Activated CD4-positive, alpha-beta T cell treated with anti-CD3 and anti-CD28 coated beads, Interleukin-2, Interleukin-4, amounts not matched to agents 100 ng/mL and 50 ng/mL, durations not matched to agents 16 hours and 8 hours (primary cell): ENCODE results near the gene DECR2.

Experiments used
- DNase-seq: peaks from one replicate; pipeline ENCODE4 v3.0.0-alpha.2; 2020; ENCODE audit warnings: low spot score

The DECR2 gene

DNA sequence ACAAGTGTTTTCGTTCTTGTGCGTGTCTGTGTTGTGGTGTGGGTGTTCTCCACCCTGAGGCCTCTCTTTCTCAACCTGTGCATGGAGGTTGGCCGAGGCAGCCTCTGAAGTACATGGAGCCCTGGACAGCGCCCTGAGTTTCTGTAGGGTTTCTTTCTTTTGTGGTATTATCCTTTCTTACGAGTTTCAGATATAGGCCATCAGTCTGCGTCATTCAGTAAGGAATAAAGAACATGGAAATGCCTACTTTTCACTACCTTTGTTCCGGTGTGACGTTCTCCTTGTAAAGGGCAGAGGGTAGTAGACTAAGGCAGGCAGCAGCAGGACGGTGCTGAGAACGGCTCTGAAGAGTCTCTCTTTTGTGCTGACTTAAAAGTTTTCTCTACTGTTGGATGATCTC, 42.3 kb downstream of the DECR2 start:
- DNase-seq, result no peak

DNA sequence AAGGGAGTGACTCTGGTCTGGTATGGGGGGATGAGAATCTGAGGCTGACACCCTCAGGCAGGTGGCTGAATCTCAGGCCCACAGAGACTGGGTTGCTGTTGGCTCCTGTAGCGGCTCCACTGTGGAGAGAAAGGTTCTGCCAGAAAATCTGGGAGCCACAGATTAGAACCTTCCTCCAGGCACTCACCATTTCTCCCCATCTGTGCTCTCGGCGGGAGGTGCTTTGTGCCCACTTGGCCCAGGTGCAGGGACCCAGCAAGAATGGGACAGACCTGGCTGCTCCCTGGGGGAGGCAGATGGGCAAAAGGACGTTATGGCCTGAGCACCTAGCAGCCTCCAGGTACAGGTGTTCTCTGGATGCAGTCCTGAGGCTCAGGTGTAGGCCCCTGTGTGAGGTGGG, 43.9 kb downstream of the DECR2 start:
- no peak for DNase-seq

DNA sequence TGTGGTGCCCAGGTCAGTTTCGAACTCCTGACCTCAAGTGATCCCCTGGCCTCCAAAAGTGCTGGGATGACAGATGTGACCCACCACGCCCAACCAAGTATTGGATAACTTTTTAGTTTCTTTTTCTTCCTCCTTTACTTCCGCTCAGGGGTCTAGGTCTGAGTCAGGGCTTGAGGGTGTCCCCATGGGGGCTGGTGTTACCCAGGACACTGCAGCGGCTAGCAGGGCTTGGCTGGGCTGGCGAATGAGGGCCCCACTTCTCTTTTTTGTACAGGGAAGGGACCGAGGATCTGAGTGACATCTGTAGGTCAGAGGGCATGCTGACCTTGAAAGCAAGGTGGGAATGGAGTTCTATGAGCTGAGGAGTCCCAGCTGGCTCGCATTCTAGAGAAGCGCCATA, 48.7 kb downstream of the DECR2 start:
- DNase-seq, result no peak

DNA sequence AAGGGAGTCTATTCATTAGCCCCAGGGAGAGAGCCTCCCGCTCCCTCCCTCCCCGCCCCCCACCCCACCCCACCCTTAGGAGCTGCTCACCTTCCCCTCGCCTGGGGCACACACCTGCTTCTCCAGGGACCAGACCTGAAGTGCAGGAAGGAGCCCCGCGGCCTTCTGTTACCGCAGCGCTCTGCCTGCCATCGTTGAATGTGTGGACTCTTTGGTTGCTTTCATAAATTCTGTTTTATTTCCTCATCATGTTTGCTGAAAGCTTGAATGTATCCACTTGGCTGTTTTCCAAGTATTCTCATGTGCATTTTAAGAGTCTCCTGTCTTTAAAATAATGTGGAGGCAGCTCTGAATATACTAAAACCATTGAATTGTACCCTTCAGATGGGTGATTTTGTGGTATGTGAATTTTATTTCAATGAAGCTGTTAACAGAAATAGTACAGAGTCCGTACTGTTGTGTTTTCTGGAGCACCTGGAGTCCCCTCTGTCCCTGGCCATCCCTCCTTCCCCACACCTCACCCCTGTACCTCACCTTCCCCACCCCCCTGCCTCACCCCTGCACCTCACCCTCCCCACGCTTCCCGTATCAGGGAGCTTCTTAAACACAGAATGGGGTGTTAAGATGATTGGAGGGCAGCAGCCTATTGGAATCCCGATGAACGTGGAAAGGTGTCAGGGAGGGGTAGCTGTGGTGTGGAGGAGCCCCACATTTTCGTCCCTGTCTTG, 49.3 kb downstream of the DECR2 start:
- no peak for DNase-seq

DNA sequence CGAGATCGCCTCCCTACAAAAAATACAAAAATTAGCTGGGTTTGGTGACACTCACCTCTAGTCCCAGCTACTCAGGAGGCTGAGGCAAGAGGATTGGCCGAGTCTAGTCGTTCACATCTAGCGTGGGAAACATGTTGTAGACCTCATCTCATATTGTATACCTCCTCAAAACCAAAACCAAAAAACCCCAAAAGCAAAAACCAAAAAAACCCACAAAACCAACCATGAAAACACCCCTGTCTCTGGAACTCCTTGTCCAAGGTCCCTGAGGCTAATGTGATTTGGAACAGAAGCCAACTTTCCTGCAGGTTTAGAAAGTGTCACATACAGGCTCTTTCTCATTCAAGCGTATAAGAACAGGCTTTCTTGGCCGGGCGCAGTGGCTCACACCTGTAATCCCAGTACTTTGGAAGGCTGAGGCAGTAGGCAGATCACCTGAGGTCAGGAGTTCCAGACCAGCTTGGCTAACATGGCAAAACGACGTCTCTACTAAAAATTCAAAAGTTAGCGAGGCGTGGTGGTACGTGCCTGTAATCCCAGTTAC, 52.8 kb downstream of the DECR2 start:
- no peak for DNase-seq

DNA sequence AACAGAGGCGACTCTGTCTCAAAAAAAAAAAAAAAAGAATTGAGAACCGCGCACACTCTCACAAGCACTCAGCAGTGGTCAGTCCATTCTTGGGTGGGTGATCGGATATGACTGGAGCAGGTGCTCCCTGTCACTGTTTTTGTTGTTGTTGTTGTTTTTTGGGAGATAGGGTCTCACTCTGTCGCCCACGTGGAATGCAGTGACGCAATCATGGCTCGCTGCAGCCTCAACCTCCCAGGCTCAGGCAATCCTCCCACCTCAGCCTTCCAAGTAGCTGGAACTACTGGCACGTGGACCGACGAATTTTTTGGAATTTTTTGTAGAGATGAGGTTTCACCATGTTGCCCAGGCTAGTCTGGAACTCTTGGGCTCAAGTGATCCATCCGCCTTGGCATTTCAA, 53.8 kb downstream of the DECR2 start:
- DNase-seq, result no peak

DNA sequence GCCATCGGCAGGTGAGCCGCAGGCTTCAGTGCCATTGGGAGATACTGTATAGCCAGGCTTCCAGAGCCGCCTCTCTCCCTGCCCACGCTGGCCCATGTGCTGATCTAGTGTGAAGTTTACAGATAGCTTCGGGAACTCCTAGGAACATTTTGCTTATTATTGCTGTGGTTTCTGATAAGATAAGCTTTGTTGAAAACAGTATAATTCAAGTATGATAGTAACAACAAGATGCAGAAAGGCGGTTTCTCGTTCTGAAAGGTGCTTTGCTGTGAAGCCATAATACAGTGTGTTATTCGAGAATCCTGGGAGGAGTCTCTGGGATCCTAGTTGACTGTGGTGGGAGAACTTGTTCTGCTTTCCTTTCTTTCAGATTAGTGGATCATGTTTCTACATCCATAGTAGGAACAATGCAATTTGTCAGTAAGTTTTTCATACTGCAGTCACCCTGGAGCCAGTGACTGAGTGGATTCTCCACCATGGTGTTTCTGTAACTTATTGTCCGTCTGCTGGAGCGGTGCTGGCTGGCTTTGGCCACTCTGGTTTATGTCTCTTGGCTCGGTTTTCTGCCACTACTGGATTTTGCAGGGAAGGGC, 55.3 kb downstream of the DECR2 start:
- no peak for DNase-seq

DNA sequence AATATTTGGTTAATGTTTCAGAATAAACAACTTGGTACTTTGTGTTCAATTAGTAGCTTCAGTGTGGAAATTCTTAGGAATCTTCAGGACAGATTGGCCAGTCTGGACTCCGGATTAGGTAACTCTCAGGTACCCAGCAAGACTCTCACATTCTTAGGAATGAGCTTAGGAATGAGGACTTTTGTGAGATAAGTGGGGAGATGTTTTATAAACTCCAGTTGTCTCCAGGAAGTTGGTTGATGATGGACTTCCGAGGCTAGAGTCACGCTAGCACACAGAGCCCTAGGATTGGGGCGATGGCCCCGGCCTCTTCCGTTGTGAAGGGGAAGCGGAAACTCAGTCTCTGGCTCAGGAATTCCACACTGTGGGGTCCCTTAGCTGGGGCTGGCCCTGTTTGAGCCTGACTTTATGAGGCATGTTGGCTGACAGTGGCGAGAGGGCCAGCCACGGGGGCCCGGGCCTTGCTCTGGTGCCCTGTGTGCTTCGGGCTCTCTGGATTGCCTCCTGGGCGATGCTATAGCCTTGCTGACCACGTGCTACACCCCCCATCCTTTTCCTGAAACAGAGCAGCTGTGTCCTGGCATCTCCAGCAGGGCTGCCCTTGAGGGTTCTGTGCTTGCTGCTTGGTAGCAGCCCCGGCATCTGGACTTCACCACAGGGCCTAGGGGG, 56.2 kb downstream of the DECR2 start:
- DNase-seq, result no peak

DNA sequence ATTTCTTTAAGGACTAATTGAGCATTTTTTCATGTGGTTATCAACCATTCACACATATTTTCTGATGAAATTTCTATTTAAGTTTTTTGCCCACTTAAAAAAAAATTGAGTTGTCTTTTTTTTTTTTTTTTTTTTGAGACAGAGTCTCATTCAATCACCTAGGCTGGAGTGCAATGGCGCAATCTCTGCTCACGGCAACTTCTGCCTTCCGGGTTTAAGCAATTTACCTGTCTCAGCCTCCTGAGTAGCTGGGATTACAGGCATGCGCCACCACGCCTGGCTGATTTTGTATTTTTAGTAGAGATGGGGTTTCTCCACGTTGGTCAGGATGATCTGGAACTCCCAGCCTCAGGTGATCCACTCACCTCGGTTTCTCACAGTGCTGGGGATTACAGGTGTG, 58.1 kb downstream of the DECR2 start:
- DNase-seq, result no peak

DNA sequence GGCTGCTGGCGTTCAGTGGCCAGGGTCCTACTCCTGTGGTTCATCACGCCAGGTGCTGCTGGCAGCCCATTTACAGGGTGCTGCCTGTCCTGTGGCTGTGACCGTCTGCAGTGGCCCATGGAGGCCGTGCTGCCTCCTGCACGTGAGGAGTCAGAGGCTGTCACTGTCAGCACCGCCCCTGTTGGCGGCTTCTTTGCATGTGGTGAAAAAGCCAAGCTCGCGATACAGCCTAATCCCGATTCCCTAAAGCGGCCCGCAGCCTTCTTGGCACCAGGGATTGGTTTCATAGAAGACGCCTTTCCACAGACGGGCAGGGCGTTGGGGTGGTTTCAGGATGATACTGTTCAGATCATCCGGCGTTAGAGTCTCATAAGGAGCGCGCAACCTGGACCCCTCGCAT, 59.1 kb downstream of the DECR2 start:
- DNase-seq, result no peak
